Pancreas (tissue), 10 donors: Measurements from ENCODE around the gene ZFAND3. TPM values are rescaled to one million over a fixed set of nuclear protein-coding genes. Genes with fewer than 3 reads are reported as not detected.

ENCODE experiments used
- ATAC-seq, 4 donors: fragments of 200-7000 bp; cut with Tn5 transposase; one replicate each; pipeline versions ENCODE4 v1.8.0 to v1.9.1; 2020; ENCODE audit warnings: mild to moderate bottlenecking in 4 of 4, moderate library complexity in 4 of 4
- DNase-seq, 6 donors: peaks; one replicate each; pipeline ENCODE4 v3.0.0-alpha.2; 2020
- FAIRE-seq: peaks from 2 replicates; lab custom pipeline; 2012; peaks lifted over from hg19 to GRCh38; lab: Jason Lieb, UNC
- H3K27ac ChIP-seq, 4 donors: fragments of 200-600 bp; sonication (generic); 1 replicate in 3 of 4; 2 replicates in 1 of 4; pipeline versions ENCODE4 v1.5.0 to v1.8.0; 2020
- H3K27me3 ChIP-seq, 4 donors: fragments of 200-600 bp; one replicate each; pipeline ENCODE4 v1.8.0; 2021
- H3K36me3 ChIP-seq, 3 donors: fragments of 200-600 bp; sonication (generic) in 1 of 3; one replicate each; pipeline versions ENCODE4 v1.5.0 to v1.8.0; 2020 to 2021
- H3K4me1 ChIP-seq, 3 donors: fragments of 200-600 bp; one replicate each; pipeline ENCODE4 v1.8.0; 2021
- H3K4me3 ChIP-seq, 4 donors: fragments of 200-600 bp; sonication (generic) in 2 of 4; one replicate each; pipeline versions ENCODE4 v1.5.0 to v1.8.0; 2020 to 2021
- H3K9me3 ChIP-seq, 4 donors: fragments of 200-600 bp; one replicate each; pipeline ENCODE4 v1.8.0; 2021
- CTCF ChIP-seq, 4 donors: fragments of 200-600 bp; sonication (generic) in 3 of 4; IDR thresholded peaks; one replicate each; pipeline versions ENCODE4 v1.5.0 to v1.8.0; 2021; ENCODE audit warnings: antibody characterized with exemption in 4 of 4
- WGBS, 2 donors: extraction: QIAGEN DNeasy Blood & Tissue Kit; methylation state at CpG; one replicate each; pipeline ENCODE4 v1.1.7; 2013; 5-methylcytosine and 5-hydroxymethylcytosine counted together
- intact Hi-C, 3 donors: fragments of 100-400 bp; cut with DNase I; formaldehyde crosslinking; loops; one replicate each; pipeline versions ENCODE4 v1.11.1 to v1.14.2; 2022
- polyA plus RNA-seq, 2 donors: library from polyadenylated mRNA; stranded (reverse); fragments of 200-250 nt; gene quantifications; one replicate each; pipeline ENCODE4 v1.2.3, GENCODE V29; 2013
- total RNA-seq, 6 donors: library from RNA; stranded (reverse); fragmentation: NEBNext Ultra II Directional in 4 of 6; extraction: Animal tissue kit (Norgen Biotek cat#: 25700) in 4 of 6; gene quantifications; one replicate each; pipeline versions ENCODE4 v1.2.1 to v1.2.4, GENCODE V29; 2021 to 2023
- donor health status: healthy with polysubstance abuse.
- donor health status: DM: no; HTN: no; CAD: no; lungs with moderate emphysema.
- donor health status: DM: no; HTN: no; CAD: no.
- donor health status: control.
- donor health status: control.
- donor health status: Bipolar disorder and iron deficiency.
- donor health status: DM: yes; HTN: yes; CAD: no.
- donor health status: DM: no; HTN: no; CAD: no.
- donor health status: DM: no; HTN: no; CAD: no.
- donor health status: DM: yes; HTN: yes; CAD: no.

The ZFAND3 gene
- total and polyA plus RNA-seq, 8 donors = 13.1 to 49.8 (median 31.8) TPM

GRCh38 chr6:37903351-37904340, 84.1 kb downstream of the ZFAND3 start:
- H3K4me3 ChIP-seq = no peak overlapping the region
- ATAC-seq (peak in 2 of 4 donors; percentile 14 to 19), DNase-seq (no peak), FAIRE-seq (no peak)
- WGBS, 2 donors = 72 to 73% methylated on average over 9 of the region's 9 CpGs
- H3K9me3 ChIP-seq = no peaks in the 10 kb centered on the region
- H3K36me3 ChIP-seq = no peaks in the 10 kb centered on the region
- H3K4me1 ChIP-seq = peaks cover 0 to 4% (median 0%) of the 10 kb centered on the region in 3 donors
- no peak for TF ChIP-seq CTCF (IDR thresholded peaks at IDR 0.05)
- intact Hi-C loops = no loop called here
- H3K27ac ChIP-seq = no peak overlapping the region
- H3K27me3 ChIP-seq = no peaks in the 10 kb centered on the region

GRCh38 chr6:37904590-37904989, 85.1 kb downstream of the ZFAND3 start:
- ATAC-seq (peak in 1 of 4 donors; percentile 18), DNase-seq (no peak), FAIRE-seq (no peak)
- intact Hi-C loops = no loop called here
- no peak for TF ChIP-seq CTCF (IDR thresholded peaks at IDR 0.05)
- Histone ChIP-seq H3K4me3 (no peak overlapping the region), H3K27me3 (no peaks in the 10 kb centered on the region), H3K36me3 (no peaks in the 10 kb centered on the region), H3K27ac (no peak overlapping the region), H3K4me1 (peaks cover 0 to 4% (median 0%) of the 10 kb centered on the region in 3 donors), H3K9me3 (no peaks in the 10 kb centered on the region)
- 92 to 97% methylated on average over 3 of the region's 3 CpGs for WGBS, 2 donors

GRCh38 chr6:37906121-37906520, 86.6 kb downstream of the ZFAND3 start:
- H3K36me3 ChIP-seq = no peaks in the 10 kb centered on the region
- no peak overlapping the region for H3K4me3 ChIP-seq
- no peaks in the 10 kb centered on the region for H3K27me3 ChIP-seq
- DNase-seq = no peak
- no peak for TF ChIP-seq CTCF (IDR thresholded peaks at IDR 0.05)
- intact Hi-C loops = no loop called here
- WGBS, 2 donors = 85 to 90% methylated on average over 4 of the region's 4 CpGs
- H3K4me1 ChIP-seq = peaks cover 0 to 4% (median 0%) of the 10 kb centered on the region in 3 donors
- ATAC-seq = no peak
- H3K9me3 ChIP-seq = no peaks in the 10 kb centered on the region
- H3K27ac ChIP-seq = no peak overlapping the region
- no peak for FAIRE-seq

- 74 to 77% methylated on average over 3 of the region's 3 CpGs for WGBS, 2 donors
- Histone ChIP-seq H3K36me3 (no peaks in the 10 kb centered on the region), H3K27ac (no peak overlapping the region), H3K27me3 (no peaks in the 10 kb centered on the region), H3K4me3 (no peak overlapping the region), H3K9me3 (no peaks in the 10 kb centered on the region), H3K4me1 (peaks cover 0 to 4% (median 3%) of the 10 kb centered on the region in 3 donors)
- FAIRE-seq = no peak
- no peak for DNase-seq
- no peak for TF ChIP-seq CTCF (IDR thresholded peaks at IDR 0.05)
- intact Hi-C loops = no loop called here
- no peak for ATAC-seq
Observed at GRCh38 chr6:37910998-37911397, 91.5 kb downstream of the ZFAND3 start.

GRCh38 chr6:37913210-37913609, 93.7 kb downstream of the ZFAND3 start:
- 88 to 100% methylated on average over 1 of the region's 1 CpG for WGBS, 2 donors
- ATAC-seq (no peak), DNase-seq (no peak), FAIRE-seq (no peak)
- intact Hi-C loops = no loop called here
- TF ChIP-seq CTCF (IDR thresholded peaks at IDR 0.05) = no peak
- Histone ChIP-seq H3K27me3 (no peaks in the 10 kb centered on the region), H3K4me1 (peaks cover 0 to 4% (median 3%) of the 10 kb centered on the region in 3 donors), H3K9me3 (no peaks in the 10 kb centered on the region), H3K4me3 (no peak overlapping the region), H3K36me3 (no peaks in the 10 kb centered on the region), H3K27ac (no peak overlapping the region)
